SK-N-SH (cell line): ENCODE results near the gene MYH15. TPM values are rescaled to one million over a fixed set of nuclear protein-coding genes. Genes with fewer than 3 reads are reported as not detected.

Experiments used
- CTCF ChIA-PET: fragments of 300-600, 350-600 bp; formaldehyde crosslinking; extraction: SDS; loops from one replicate; lab custom pipeline; 2021; lab: Yijun Ruan, JAX
- POLR2A ChIA-PET: fragments of 350-600 bp; sonication (Branson Sonifier 250); formaldehyde crosslinking; extraction: SDS; loops from one replicate; lab custom pipeline; 2020; ENCODE audit warnings: antibody characterized with exemption, inconsistent platforms; lab: Yijun Ruan, JAX
- DNase-seq: peaks from one replicate; pipeline ENCODE4 v3.0.0; 2012
- H2AFZ ChIP-seq: fragments of 200-600 bp; sonication (generic); 2 replicates; pipeline ENCODE4 v1.8.1; 2016; ENCODE audit warnings: antibody characterized with exemption, mild to moderate bottlenecking, low read depth
- H3F3A ChIP-seq: fragments of 200-600 bp; sonication (generic); replicated peaks from 2 replicates; pipeline ENCODE3; 2016; ENCODE audit warnings: antibody characterized with exemption, mild to moderate bottlenecking; ENCODE audit not compliant: insufficient read depth
- H3K27ac ChIP-seq, 2 experiments: fragments of 200-500 bp in 1 of 2; fragments of 200-600 bp in 1 of 2; sonication (Bioruptor generic) in 1 of 2; sonication (generic), shearing (Covaris generic) in 1 of 2; 2 replicates each; pipeline versions ENCODE4 v1.5.1 to v1.6.1; 2014 to 2016; ENCODE audit warnings: low read depth in 2 of 2, inconsistent platforms in 1 of 2, low read length in 1 of 2, mild to moderate bottlenecking in 1 of 2, mixed read lengths in 1 of 2
- H3K27me3 ChIP-seq: fragments of 200-600 bp; sonication (generic), shearing (Covaris generic); 2 replicates; pipeline ENCODE4 v1.6.1; 2016; ENCODE audit warnings: mixed run types; ENCODE audit not compliant: insufficient read depth
- H3K36me3 ChIP-seq, 2 experiments: fragments of 200-500 bp in 1 of 2; fragments of 200-600 bp in 1 of 2; sonication (Bioruptor generic) in 1 of 2; sonication (generic) in 1 of 2; replicated peaks in 1 of 2; 2 replicates each; pipeline versions ENCODE3 to v1.5.1; 2014 to 2016; ENCODE audit warnings: low read length in 1 of 2, mild to moderate bottlenecking in 1 of 2; ENCODE audit not compliant: insufficient read depth in 2 of 2, control insufficient read depth in 1 of 2
- H3K4me1 ChIP-seq, 2 experiments: fragments of 200-500 bp in 1 of 2; fragments of 200-600 bp in 1 of 2; sonication (Bioruptor generic) in 1 of 2; sonication (generic), shearing (Covaris generic) in 1 of 2; 2 replicates each; pipeline versions ENCODE4 v1.5.1 to v1.6.1; 2014 to 2016; ENCODE audit warnings: low read depth in 1 of 2, low read length in 1 of 2, mixed run types in 1 of 2; ENCODE audit not compliant: insufficient read depth in 2 of 2, control insufficient read depth in 1 of 2
- H3K4me2 ChIP-seq: fragments of 200-600 bp; sonication (generic), shearing (Covaris generic); 2 replicates; pipeline ENCODE4 v1.6.1; 2017; ENCODE audit warnings: mixed run types
- H3K4me3 ChIP-seq, 2 experiments: fragments of 200-500 bp in 1 of 2; fragments of 200-600 bp in 1 of 2; sonication (Bioruptor generic) in 1 of 2; sonication (generic), shearing (Covaris generic) in 1 of 2; 2 replicates each; pipeline versions ENCODE4 v1.5.1 to v1.8.1; 2014 to 2016; ENCODE audit warnings: low read depth in 2 of 2, inconsistent platforms in 1 of 2, low read length in 1 of 2, mild to moderate bottlenecking in 1 of 2, mixed read lengths in 1 of 2, moderate library complexity in 1 of 2
- H3K79me2 ChIP-seq: fragments of 200-600 bp; sonication (generic); 2 replicates; pipeline ENCODE4 v1.8.1; 2017; ENCODE audit warnings: mild to moderate bottlenecking; ENCODE audit not compliant: insufficient read depth
- H3K9ac ChIP-seq: fragments of 200-600 bp; sonication (generic); 2 replicates; pipeline ENCODE4 v1.6.1; 2017; ENCODE audit warnings: mixed run types
- H3K9me2 ChIP-seq: fragments of 200-600 bp; sonication (generic); 2 replicates; pipeline ENCODE4 v1.6.1; 2017; ENCODE audit warnings: mixed run types
- H3K9me3 ChIP-seq: fragments of 200-600 bp; sonication (generic); 2 replicates; pipeline ENCODE4 v1.6.1; 2017; ENCODE audit warnings: mixed run types, mild to moderate bottlenecking, moderate library complexity
- H4K20me1 ChIP-seq: fragments of 200-600 bp; sonication (generic); 2 replicates; pipeline ENCODE4 v1.6.1; 2017; ENCODE audit warnings: mild to moderate bottlenecking, mixed run types; ENCODE audit not compliant: insufficient read depth
- CTCF ChIP-seq: fragments of 200-600 bp; sonication (generic); IDR thresholded peaks from 2 replicates; pipeline ENCODE4 v1.6.1; 2017; ENCODE audit warnings: antibody characterized with exemption, mild to moderate bottlenecking, moderate library complexity
- ELF1 ChIP-seq: IDR thresholded peaks from 2 replicates; pipeline ENCODE4 v1.4.0; 2012
- EP300 ChIP-seq, 2 experiments: IDR thresholded peaks; 2 replicates each; pipeline versions ENCODE4 v1.4.0 to v1.6.1; 2012; ENCODE audit warnings: borderline replicate concordance in 1 of 2, low read depth in 1 of 2, low read length in 1 of 2
- EZH2phosphoT487 ChIP-seq: fragments of 200-600 bp; sonication (generic); IDR thresholded peaks from 2 replicates; pipeline ENCODE4 v1.6.1; 2017; ENCODE audit warnings: low read depth, mixed run types, mild to moderate bottlenecking, antibody characterized with exemption, moderate library complexity, borderline replicate concordance
- FOSL2 ChIP-seq: IDR thresholded peaks from 2 replicates; pipeline ENCODE4 v1.4.0; 2012; ENCODE audit warnings: low read depth, mild to moderate bottlenecking, moderate library complexity, borderline replicate concordance
- GABPA ChIP-seq: IDR thresholded peaks from 2 replicates; pipeline ENCODE4 v1.4.0; 2012; ENCODE audit warnings: low read depth, mild to moderate bottlenecking
- GATA2 ChIP-seq: sonication (generic); formaldehyde crosslinking; IDR thresholded peaks from 2 replicates; pipeline ENCODE4 v1.5.0; 2020; ENCODE audit warnings: mild to moderate bottlenecking, missing genetic modification reagents
- MXI1 ChIP-seq: IDR thresholded peaks from 2 replicates; pipeline ENCODE4 v1.6.1; 2012; ENCODE audit warnings: mild to moderate bottlenecking, low read depth, low read length, improper control_type of control experiment
- NRF1 ChIP-seq: IDR thresholded peaks from 2 replicates; pipeline ENCODE4 v1.6.1; 2012; ENCODE audit warnings: low read depth, mild to moderate bottlenecking, low read length
- POLR2AphosphoS5 ChIP-seq: IDR thresholded peaks from 2 replicates; pipeline ENCODE4 v1.6.1; 2012; ENCODE audit warnings: low read depth, low read length
- RAD21 ChIP-seq: IDR thresholded peaks from 2 replicates; pipeline ENCODE4 v1.6.1; 2012; ENCODE audit warnings: mild to moderate bottlenecking, low read length
- SMC3 ChIP-seq: IDR thresholded peaks from 2 replicates; pipeline ENCODE4 v1.6.1; 2012; ENCODE audit warnings: low read depth, low read length, improper control_type of control experiment
- TCF12 ChIP-seq: IDR thresholded peaks from 2 replicates; pipeline ENCODE4 v1.4.0; 2012
- WGBS: methylation state at CpG from one replicate; pipeline ENCODE4 v1.1.6; 2017; ENCODE audit warnings: low lambda C conversion rate; 5-methylcytosine and 5-hydroxymethylcytosine counted together
- polyA plus RNA-seq, 3 experiments: library from polyadenylated mRNA; depleted of rRNA; stranded (reverse); fragments of >200 nt; gene quantifications; 2 replicates each; pipeline ENCODE4 v1.2.3, GENCODE V29; 2012
- TF ChIP-seq, protein P1 (sequence below): IDR thresholded peaks from 2 replicates; pipeline ENCODE4 v1.4.0; 2012; ENCODE audit warnings: low read depth, borderline replicate concordance
- TF ChIP-seq, protein P2 (sequence below): IDR thresholded peaks from 2 replicates; pipeline ENCODE4 v1.4.0; 2012; ENCODE audit warnings: low read depth, borderline replicate concordance
- TF ChIP-seq, protein P3 (sequence below): IDR thresholded peaks from 2 replicates; pipeline ENCODE4 v1.4.0; 2012; ENCODE audit warnings: low read depth

MYH15 gene
- polyA plus RNA-seq, 1 of the 3 experiments (the other 2 are of a cell fraction), result 2.1 TPM

DNA sequence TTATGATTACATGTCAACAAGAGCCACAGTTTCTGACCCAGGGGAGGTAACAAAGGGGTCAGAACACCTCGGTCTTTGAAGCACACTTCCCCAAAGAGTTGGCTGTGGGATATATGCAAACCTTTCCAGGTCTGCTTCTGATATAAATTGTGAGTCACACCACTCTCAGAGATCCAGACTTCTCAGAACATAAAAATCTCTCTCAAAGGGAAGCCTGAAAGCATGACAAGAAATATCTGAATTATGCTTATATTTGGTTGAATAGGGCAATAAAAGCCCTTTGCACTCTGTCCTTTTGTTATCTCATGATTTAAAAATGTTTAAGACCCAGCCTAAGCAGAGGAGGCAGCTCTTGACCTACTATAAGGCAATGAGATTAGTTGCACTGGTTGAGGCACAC, 56.8 kb downstream of the MYH15 start:
- H3K27me3 ChIP-seq, result no peaks in the 10 kb centered on the region
- H3F3A ChIP-seq, result peaks cover 18% of the 10 kb centered on the region
- peaks cover 0 to 9% of the 10 kb centered on the region in 2 experiments; a peak in 1 of 4 replicates for H3K4me1 ChIP-seq
- WGBS, result 38% methylated on average over 1 of the region's 1 CpG
- H3K36me3 ChIP-seq, result peaks cover 0 to 2% of the 10 kb centered on the region in 2 experiments
- TF ChIP-seq POLR2AphosphoS5 (no peak), EP300 (IDR thresholded peaks at IDR 0.05; ENCODE audit: borderline replicate concordance in 1 of 2, low read depth in 1 of 2, low read length in 1 of 2) (no peak; a peak in 1 of 4 replicates), GATA2 (no peak), TCF12 (peak; percentile 72), FOSL2 (peak; percentile 58; the same call in 1 of the 2 replicates)
- ChIA-PET CTCF (interaction anchor here (1.0 kb wide), 1 partner anchor 24 kb away, joined by 3 read pairs; no protein-coding TSS in a partner anchor), POLR2A (no interaction called here)
- no peaks in the 10 kb centered on the region for H3K9me2 ChIP-seq
- H3K4me3 ChIP-seq, result no peak overlapping the region
- no peak for DNase-seq
- peaks cover 6% of the 10 kb centered on the region; the same call in 1 of the 2 replicates for H3K9me3 ChIP-seq
- no peak overlapping the region for H3K4me2 ChIP-seq
- peak overlapping the region in 1 of 2 experiments; percentile 64; a peak in 3 of 4 replicates for H3K27ac ChIP-seq
- H3K9ac ChIP-seq, result no peak overlapping the region
- peak overlapping the region; percentile 60; the same call in 1 of the 2 replicates for H2AFZ ChIP-seq
- H3K79me2 ChIP-seq, result no peaks in the 10 kb centered on the region
- no peaks in the 10 kb centered on the region for H4K20me1 ChIP-seq

GRCh38 chr3:108450444-108450843, 60.0 kb downstream of the MYH15 start:
- H3K79me2 ChIP-seq, result no peaks in the 10 kb centered on the region
- WGBS, result 30% methylated on average over 2 of the region's 2 CpGs

GRCh38 chr3:108448593-108448992, 61.8 kb downstream of the MYH15 start:
- POLR2A ChIA-PET, result no interaction called here
- H3K79me2 ChIP-seq, result no peaks in the 10 kb centered on the region
- TF ChIP-seq, protein P1, sequence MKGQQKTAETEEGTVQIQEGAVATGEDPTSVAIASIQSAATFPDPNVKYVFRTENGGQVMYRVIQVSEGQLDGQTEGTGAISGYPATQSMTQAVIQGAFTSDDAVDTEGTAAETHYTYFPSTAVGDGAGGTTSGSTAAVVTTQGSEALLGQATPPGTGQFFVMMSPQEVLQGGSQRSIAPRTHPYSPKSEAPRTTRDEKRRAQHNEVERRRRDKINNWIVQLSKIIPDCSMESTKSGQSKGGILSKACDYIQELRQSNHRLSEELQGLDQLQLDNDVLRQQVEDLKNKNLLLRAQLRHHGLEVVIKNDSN, result no peak
- TF ChIP-seq EP300 (IDR thresholded peaks at IDR 0.05; ENCODE audit: borderline replicate concordance in 1 of 2, low read depth in 1 of 2, low read length in 1 of 2) (no peak), SMC3 (no peak), CTCF (no peak), GABPA (no peak), RAD21 (no peak), GATA2 (no peak), TCF12 (no peak), EZH2phosphoT487 (no peak), MXI1 (no peak), POLR2AphosphoS5 (no peak), NRF1 (no peak), FOSL2 (no peak)
- TF ChIP-seq, protein P2, sequence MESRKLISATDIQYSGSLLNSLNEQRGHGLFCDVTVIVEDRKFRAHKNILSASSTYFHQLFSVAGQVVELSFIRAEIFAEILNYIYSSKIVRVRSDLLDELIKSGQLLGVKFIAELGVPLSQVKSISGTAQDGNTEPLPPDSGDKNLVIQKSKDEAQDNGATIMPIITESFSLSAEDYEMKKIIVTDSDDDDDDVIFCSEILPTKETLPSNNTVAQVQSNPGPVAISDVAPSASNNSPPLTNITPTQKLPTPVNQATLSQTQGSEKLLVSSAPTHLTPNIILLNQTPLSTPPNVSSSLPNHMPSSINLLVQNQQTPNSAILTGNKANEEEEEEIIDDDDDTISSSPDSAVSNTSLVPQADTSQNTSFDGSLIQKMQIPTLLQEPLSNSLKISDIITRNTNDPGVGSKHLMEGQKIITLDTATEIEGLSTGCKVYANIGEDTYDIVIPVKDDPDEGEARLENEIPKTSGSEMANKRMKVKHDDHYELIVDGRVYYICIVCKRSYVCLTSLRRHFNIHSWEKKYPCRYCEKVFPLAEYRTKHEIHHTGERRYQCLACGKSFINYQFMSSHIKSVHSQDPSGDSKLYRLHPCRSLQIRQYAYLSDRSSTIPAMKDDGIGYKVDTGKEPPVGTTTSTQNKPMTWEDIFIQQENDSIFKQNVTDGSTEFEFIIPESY, result no peak

More at GRCh38 chr3:108450444-108450843, 60.0 kb downstream of the MYH15 start:
- no peak overlapping the region for H3K4me2 ChIP-seq
- CTCF ChIA-PET, result no interaction called here
- peaks cover 0 to 9% of the 10 kb centered on the region in 2 experiments; a peak in 1 of 4 replicates for H3K4me1 ChIP-seq
- H3K4me3 ChIP-seq, result no peak overlapping the region
- no peak for DNase-seq
- TF ChIP-seq EP300 (IDR thresholded peaks at IDR 0.05; ENCODE audit: borderline replicate concordance in 1 of 2, low read depth in 1 of 2, low read length in 1 of 2), result no peak
- TF ChIP-seq, protein P3, sequence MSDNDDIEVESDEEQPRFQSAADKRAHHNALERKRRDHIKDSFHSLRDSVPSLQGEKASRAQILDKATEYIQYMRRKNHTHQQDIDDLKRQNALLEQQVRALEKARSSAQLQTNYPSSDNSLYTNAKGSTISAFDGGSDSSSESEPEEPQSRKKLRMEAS, result no peak
- TF ChIP-seq ELF1, result no peak
- TF ChIP-seq MXI1, result no peak
- no peak overlapping the region for H2AFZ ChIP-seq
- peaks cover 27% of the 10 kb centered on the region for H3K9me3 ChIP-seq
- H3K27me3 ChIP-seq, result no peaks in the 10 kb centered on the region
- no peaks in the 10 kb centered on the region for H3K9me2 ChIP-seq
- H4K20me1 ChIP-seq, result no peaks in the 10 kb centered on the region
- no peak overlapping the region for H3K27ac ChIP-seq
- POLR2A ChIA-PET, result no interaction called here
- peaks cover 18% of the 10 kb centered on the region for H3F3A ChIP-seq
- no peak overlapping the region for H3K9ac ChIP-seq
- peaks cover 0 to 9% of the 10 kb centered on the region in 2 experiments for H3K36me3 ChIP-seq

More at GRCh38 chr3:108448593-108448992, 61.8 kb downstream of the MYH15 start:
- no peaks in the 10 kb centered on the region for H3K27me3 ChIP-seq
- no peaks in the 10 kb centered on the region for H3K9me2 ChIP-seq
- peaks cover 7% of the 10 kb centered on the region for H3F3A ChIP-seq
- H3K4me2 ChIP-seq, result no peak overlapping the region
- H3K27ac ChIP-seq, result no peak overlapping the region
- no peak overlapping the region for H2AFZ ChIP-seq
- H3K9me3 ChIP-seq, result peaks cover 27% of the 10 kb centered on the region
- WGBS, result 68% methylated on average over 1 of the region's 1 CpG
- H4K20me1 ChIP-seq, result no peaks in the 10 kb centered on the region
- peaks cover 0 to 9% of the 10 kb centered on the region in 2 experiments for H3K36me3 ChIP-seq
- H3K4me3 ChIP-seq, result no peak overlapping the region
- H3K9ac ChIP-seq, result no peak overlapping the region
- peaks cover 0 to 3% of the 10 kb centered on the region in 2 experiments; a peak in 1 of 4 replicates for H3K4me1 ChIP-seq
- DNase-seq, result no peak
- CTCF ChIA-PET, result interaction anchor here (1.1 kb wide), 2 partner anchors 211 to 392 kb away, joined by 3 read pairs; no protein-coding TSS in a partner anchor
